ENCODE measurements around the gene TNS1. TPM values are rescaled to one million over a fixed set of nuclear protein-coding genes. Genes with fewer than 3 reads are reported as not detected.

TNS1 gene
- total RNA-seq, 1 donor from 2014 or later = 505 TPM

DNA sequence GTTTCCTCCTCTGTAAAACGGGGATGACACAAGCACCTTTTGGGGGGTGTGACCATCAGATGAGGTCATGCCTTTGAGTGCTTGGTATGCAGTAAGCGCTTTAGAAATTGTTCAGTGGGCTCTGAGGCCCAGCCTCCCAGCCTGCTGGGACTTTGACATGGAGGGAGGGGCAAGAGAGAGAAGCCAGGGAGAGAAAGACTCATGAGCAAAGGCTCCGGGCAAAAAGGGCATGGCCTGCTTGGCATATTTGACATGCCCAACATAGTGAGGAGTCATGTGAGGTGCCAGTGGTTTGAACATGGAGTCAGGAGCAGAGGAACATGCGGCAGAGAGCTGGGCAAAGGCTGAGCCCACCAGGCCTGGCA lies 14.0 kb downstream of the TNS1 start:
- Histone ChIP-seq H3K9me3 (no peaks in the 10 kb centered on the region), H3K27me3 (ENCODE audit: low read depth) (no peaks in the 10 kb centered on the region), H3K36me3 (no peaks in the 10 kb centered on the region), H3K27ac (peak overlapping the region; percentile 60), H3K4me1 (peaks cover 42% of the 10 kb centered on the region), H3K4me3 (no peak overlapping the region)
- intact Hi-C loops (cut with DNase I) = no loop called here
- peak; percentile 29 to 60 for ATAC-seq
- TF ChIP-seq, protein P1, sequence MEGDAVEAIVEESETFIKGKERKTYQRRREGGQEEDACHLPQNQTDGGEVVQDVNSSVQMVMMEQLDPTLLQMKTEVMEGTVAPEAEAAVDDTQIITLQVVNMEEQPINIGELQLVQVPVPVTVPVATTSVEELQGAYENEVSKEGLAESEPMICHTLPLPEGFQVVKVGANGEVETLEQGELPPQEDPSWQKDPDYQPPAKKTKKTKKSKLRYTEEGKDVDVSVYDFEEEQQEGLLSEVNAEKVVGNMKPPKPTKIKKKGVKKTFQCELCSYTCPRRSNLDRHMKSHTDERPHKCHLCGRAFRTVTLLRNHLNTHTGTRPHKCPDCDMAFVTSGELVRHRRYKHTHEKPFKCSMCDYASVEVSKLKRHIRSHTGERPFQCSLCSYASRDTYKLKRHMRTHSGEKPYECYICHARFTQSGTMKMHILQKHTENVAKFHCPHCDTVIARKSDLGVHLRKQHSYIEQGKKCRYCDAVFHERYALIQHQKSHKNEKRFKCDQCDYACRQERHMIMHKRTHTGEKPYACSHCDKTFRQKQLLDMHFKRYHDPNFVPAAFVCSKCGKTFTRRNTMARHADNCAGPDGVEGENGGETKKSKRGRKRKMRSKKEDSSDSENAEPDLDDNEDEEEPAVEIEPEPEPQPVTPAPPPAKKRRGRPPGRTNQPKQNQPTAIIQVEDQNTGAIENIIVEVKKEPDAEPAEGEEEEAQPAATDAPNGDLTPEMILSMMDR (IDR thresholded peaks at IDR 0.05) = no peak
- no peak for DNase-seq

GRCh38 chr2:217988014-217988839 lies 14.6 kb downstream of the TNS1 start:
- no peaks in the 10 kb centered on the region for H3K9me3 ChIP-seq
- peak; percentile 94 to 95 for ATAC-seq
- intact Hi-C loops (cut with DNase I) = no loop called here
- H3K36me3 ChIP-seq = no peaks in the 10 kb centered on the region
- peak overlapping the region; percentile 60 for H3K27ac ChIP-seq
- DNase-seq = peak; percentile 90
- TF ChIP-seq, protein P1 (IDR thresholded peaks at IDR 0.05) = peak; percentile 87
- H3K4me1 ChIP-seq = peaks cover 42% of the 10 kb centered on the region
- no peak overlapping the region for H3K4me3 ChIP-seq
- no peaks in the 10 kb centered on the region for H3K27me3 ChIP-seq (ENCODE audit: low read depth)

- TF ChIP-seq, protein P1 (IDR thresholded peaks at IDR 0.05) = no peak
- H3K27me3 ChIP-seq (ENCODE audit: low read depth) = no peaks in the 10 kb centered on the region
- H3K4me1 ChIP-seq = peaks cover 44% of the 10 kb centered on the region
- DNase-seq (no peak), ATAC-seq (no peak)
- H3K9me3 ChIP-seq = no peaks in the 10 kb centered on the region
- intact Hi-C loops (cut with DNase I) = no loop called here
- no peak overlapping the region for H3K4me3 ChIP-seq
- H3K36me3 ChIP-seq = no peaks in the 10 kb centered on the region
- peak overlapping the region; percentile 60 for H3K27ac ChIP-seq
These were observed 15.4 kb downstream of the TNS1 start for GRCh38 chr2:217987391-217987790.

- Histone ChIP-seq H3K9me3 (no peaks in the 10 kb centered on the region), H3K27ac (no peak overlapping the region), H3K36me3 (no peaks in the 10 kb centered on the region), H3K4me3 (no peak overlapping the region), H3K4me1 (peaks cover 50% of the 10 kb centered on the region), H3K27me3 (ENCODE audit: low read depth) (no peaks in the 10 kb centered on the region)
- no peak for ATAC-seq
- intact Hi-C loops (cut with DNase I) = no loop called here
- TF ChIP-seq, protein P1 (IDR thresholded peaks at IDR 0.05) = no peak
- DNase-seq = no peak
These were observed 16.4 kb downstream of the TNS1 start for GRCh38 chr2:217986256-217986961.

GRCh38 chr2:217983276-217984233 lies 19.2 kb downstream of the TNS1 start:
- peaks cover 67% of the 10 kb centered on the region for H3K4me1 ChIP-seq
- DNase-seq = no peak
- no peaks in the 10 kb centered on the region for H3K36me3 ChIP-seq
- no peaks in the 10 kb centered on the region for H3K27me3 ChIP-seq (ENCODE audit: low read depth)
- no peaks in the 10 kb centered on the region for H3K9me3 ChIP-seq
- no peak overlapping the region for H3K4me3 ChIP-seq
- H3K27ac ChIP-seq = peak overlapping the region; percentile 73
- TF ChIP-seq, protein P1 (IDR thresholded peaks at IDR 0.05) = no peak
- intact Hi-C loops (cut with DNase I) = no loop called here
- no peak for ATAC-seq
